HG02678 (cell line): ENCODE measurements around the gene PFN3.
A peak's percentile ranks its signal among the peaks of the same experiment; 100 is the strongest.
"Not testable (repeated sequence)": the region's sequence is repeated elsewhere in the genome, so short reads cannot be mapped to it uniquely, and the experiment has no call there.

Source experiments
- ATAC-seq: cut with Tn5 transposase; IDR thresholded peaks from one replicate; pipeline ENCODE4 v1.9.1; 2021; ENCODE audit warnings: mild to moderate bottlenecking, moderate library complexity; ENCODE audit not compliant: unreplicated experiment

The PFN3 gene

DNA sequence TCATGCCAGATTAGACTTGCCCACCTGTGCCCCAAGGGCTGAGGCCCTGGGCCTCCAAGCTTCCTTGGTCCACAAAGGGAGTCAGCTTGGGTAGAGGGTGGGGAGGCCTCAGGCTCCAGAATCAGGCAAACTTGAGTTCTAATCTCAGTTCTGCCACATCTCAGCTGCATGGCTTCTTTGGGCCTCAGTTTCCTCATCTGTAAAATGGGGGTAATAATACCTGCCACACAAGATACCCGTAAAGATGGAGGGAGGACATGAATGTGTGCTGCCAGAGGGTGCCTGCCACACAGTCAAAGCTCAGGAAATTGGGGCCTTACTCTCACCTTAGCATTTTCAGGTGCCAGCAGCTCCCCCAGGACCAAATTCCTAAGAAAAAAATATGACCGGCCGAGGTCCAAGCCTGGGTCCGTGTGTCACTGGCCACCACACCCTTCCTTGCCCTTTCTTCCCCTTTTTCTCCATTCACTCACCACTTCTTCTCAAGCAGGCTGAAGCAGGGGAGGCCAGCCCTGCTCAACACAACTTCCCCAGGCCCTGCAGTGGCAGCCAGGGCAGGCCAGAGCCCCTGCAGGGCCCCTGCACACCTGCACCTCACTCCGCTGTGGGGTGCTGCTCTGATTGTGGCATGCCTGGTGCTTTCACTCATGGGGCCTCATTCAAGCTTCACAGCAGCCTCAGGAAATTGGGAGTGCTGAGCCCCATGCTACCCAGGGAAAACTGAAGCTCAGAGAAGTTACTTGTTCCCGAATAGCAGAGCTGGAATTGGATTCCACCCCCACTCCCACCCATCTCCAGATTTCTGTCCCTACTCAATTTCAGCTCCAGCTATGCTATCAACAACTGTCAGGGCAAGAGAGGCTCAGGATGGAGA is 38.8 kb downstream of the PFN3 start:
- no peak for ATAC-seq

GRCh38 chr5:177360740-177361139 is 39.7 kb downstream of the PFN3 start:
- ATAC-seq: not testable (repeated sequence)

- no peak for ATAC-seq
Measured at GRCh38 chr5:177359860-177360259, 40.6 kb downstream of the PFN3 start.

GRCh38 chr5:177359451-177359851 is 41.0 kb downstream of the PFN3 start:
- ATAC-seq: no peak

DNA sequence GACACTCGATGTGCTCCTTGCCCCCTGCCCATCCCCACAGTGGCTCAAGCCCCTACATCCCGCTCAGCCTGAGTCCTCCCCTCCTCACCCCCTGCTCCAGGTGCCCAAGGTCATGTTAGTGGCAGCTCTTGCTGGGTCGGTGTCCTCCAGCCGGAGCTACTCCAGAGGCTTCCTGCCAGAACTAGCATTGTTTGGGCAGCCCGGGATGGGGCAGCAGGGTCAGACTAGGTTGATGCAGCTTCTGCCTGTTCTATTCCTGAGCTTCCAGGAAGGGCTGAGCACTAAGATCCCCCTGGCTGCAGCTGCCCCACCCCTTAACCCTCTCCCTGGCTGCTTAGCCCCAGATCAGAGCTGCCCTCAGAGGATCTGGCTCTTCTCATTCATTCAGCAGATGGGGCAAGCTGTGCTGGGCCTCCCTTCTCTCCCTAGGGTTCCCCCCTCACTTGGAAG is 42.1 kb downstream of the PFN3 start:
- no peak for ATAC-seq

DNA sequence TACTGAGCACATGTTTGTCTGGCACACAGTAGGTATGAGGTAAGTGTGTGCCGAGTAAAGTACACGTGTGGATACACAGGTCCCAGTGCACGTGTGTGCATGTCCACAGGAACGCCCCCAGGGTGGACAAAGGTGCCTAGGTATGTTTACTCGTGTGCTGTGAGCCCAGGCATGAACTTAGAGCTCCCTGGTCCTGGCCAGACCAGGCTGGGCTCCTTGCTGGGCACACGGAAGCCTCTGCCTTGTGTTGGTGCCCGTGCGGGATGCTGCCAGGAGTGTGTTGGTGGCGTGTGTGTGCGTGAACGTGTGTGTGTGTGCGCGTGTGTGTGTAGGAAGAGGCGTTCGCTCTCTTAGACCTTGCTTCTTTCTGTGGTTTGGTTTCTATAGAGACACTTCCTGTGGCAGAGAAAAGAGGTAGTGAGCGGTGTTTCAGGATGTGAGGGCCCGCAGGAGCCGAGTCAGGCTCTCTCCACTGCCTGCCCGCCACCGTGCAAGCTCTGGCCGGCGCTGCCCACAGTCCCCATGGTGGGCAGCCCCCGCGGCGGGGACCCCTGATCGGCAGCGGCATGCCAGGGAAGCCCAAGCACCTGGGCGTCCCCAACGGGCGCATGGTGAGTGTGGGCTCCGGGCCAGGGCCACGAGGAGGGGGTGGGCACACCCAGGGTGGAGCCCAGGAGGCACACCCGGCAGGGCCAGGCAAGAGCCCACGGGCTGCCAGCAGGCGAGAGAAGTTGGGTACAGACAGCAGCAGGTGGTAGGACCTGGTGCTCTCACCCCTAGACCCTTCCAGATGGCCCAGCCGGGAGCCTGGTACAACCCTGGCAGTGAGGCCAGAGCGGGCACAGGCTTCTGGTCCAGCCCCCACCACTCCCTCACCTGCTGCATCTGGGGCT is 42.8 kb downstream of the PFN3 start, which contains the start of gene RGS14:
Gene RGS14 (plus strand): TSS at position 466 of the 893 bp plus-strand sequence. CDS start 101 bp downstream, at position 567.
- ATAC-seq: peak; percentile 95

DNA sequence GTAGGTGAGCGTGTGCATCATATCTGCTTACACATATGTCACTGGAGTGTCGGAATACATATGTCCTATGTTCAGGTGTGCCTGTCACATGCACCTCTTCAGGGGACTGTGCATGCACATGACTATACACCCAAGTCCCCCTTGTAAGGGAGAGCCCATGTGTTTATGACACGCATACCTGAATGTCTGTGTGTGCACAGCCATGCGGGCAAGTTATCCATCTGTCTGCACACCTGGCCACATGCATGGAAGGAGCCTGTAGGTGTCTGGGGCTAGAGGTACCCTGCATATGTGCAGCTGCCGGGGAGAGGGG is 43.4 kb downstream of the PFN3 start:
- ATAC-seq: no peak

GRCh38 chr5:177356746-177357145 is 43.7 kb downstream of the PFN3 start:
- no peak for ATAC-seq

GRCh38 chr5:177355868-177356168 is 44.6 kb downstream of the PFN3 start:
- ATAC-seq: no peak

- ATAC-seq: no peak
Measured at GRCh38 chr5:177355162-177355867, 45.1 kb downstream of the PFN3 start.

- no peak for ATAC-seq
Measured at GRCh38 chr5:177354711-177355110, 45.8 kb downstream of the PFN3 start.

GRCh38 chr5:177354256-177354655 is 46.2 kb downstream of the PFN3 start:
- no peak for ATAC-seq

DNA sequence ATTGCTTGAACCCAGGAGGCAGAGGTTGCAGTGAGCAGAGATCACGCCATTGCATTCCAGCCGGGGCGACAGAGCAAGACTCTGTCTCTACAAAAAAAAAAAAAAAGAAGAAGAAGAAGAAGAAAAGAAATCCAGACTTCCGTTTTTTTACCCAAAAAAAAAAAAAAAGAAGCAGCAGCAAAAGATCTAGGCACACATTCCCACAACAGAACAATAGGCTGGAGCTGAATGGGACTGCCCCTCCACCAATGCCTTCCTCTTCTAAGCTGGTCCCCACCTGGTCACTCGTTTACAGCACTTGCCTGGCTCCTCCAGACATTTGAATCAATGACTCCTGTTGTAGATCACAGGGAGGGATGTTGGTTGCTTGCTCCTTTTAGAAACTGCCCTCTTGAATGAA is 47.4 kb downstream of the PFN3 start:
- no peak for ATAC-seq

DNA sequence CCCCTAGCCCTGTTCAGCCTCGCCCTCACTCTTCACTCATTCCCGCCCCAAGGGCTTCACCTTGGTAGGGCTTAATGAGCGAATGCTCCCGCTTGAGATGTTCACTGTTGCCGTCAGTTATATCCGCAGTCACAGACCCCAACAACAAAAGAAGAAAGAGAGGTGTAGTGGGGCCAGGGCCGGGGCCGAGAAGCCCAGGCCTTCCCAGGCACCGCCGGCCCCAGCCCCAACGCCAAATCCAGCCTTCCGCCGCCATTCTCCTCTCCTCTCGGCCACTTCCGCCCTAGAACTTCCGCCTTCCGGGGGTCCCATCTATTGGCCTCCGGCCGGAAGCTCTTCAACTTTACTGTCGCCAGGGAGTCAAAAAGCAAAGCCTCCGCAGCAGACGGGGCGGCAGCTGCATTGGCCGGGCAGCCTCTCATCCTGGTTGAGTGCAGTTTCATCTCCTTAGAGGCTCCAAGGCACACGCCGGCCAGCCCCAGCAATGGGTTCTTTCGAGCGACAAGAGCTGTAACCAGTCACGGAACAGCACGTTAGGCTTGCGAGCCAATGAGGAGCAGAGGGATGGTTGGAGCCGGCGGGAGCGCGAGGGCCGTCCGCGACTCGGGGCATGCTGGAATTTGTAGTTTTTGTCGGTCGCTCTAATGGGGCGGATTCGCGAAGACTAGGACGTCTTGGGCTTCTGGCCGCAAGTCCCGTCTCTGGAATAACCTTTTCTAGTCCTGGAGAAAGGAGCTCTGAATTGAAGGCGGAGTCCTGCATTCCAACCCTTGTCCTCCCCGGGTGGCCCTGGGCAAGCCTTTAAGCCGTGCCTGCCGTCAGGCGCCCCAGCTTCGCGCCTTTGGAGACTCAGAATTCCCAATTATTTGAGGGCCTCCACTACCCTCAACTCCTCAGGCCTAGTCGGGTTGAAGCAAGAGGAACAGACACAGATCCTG is 48.8 kb downstream of the PFN3 start, which contains the start of gene LMAN2:
Gene LMAN2 (minus strand): TSS at position 277 of the 938 bp plus-strand sequence. CDS start 21 bp downstream, at position 256.
- peak; percentile 93 for ATAC-seq

DNA sequence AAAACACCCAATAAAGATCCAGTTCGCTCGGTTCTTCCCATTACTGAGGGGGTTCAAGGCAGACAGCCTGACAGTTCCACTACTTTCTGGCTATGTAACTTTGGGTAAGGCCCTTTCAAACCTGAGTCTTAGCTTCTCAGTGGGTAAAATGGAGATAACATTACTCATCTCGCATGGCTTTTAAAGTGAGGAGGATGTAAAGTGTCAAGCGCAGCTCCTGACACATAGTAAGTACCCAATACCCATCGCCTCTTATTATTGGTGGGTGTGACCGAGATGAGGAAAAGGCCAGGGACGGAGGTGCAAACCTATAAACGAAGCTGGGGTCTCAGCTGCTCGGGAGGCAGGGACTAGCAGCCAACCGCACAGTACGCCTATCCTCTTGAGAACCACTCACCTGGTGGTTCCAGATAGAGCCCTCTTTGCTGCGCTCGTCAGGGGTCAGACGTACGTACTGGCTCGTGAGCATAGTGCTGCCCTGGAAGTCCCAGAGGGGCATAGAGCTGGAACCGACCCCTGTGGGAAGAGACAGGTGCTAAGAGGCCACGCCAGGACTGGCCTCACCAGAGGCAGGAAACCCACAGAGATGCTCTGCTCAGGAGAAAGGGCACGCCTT is 49.6 kb downstream of the PFN3 start:
- ATAC-seq: no peak
